SK-N-SH treated with all-trans-retinoic acid at 6 μM for 48 hours (cell line): ENCODE results near the gene SPSB2.
A peak's percentile ranks its signal among the peaks of the same experiment; 100 is the strongest.

Source experiments
- ATAC-seq: fragments of 200-7000 bp; cut with Tn5 transposase; 3 replicates; pipeline ENCODE4 v1.9.1; 2020; ENCODE audit warnings: mild to moderate bottlenecking, moderate library complexity
- ARNTL ChIP-seq: fragments of 450-650 bp; formaldehyde crosslinking; IDR thresholded peaks from 2 replicates; pipeline ENCODE4 v1.5.0; 2020; ENCODE audit warnings: low read depth, mild to moderate bottlenecking, moderate library complexity, borderline replicate concordance
- BACH2 ChIP-seq: fragments of 250-450 bp; sonication (Bioruptor Pico); IDR thresholded peaks from 2 replicates; pipeline ENCODE4 v1.9.0; 2021; ENCODE audit warnings: mild to moderate bottlenecking, borderline replicate concordance
- CREB5 ChIP-seq: fragments of 250-450 bp; sonication (Bioruptor Pico); IDR thresholded peaks from 2 replicates; pipeline ENCODE4 v1.5.1; 2020; ENCODE audit warnings: low read depth, mild to moderate bottlenecking, moderate library complexity
- CSDC2 ChIP-seq: fragments of 250-450 bp; sonication (Bioruptor Pico); IDR thresholded peaks from 2 replicates; pipeline ENCODE4 v1.5.0; 2020; ENCODE audit warnings: mild to moderate bottlenecking, moderate library complexity
- ESRRG ChIP-seq: fragments of 250-450 bp; sonication (Bioruptor Pico); IDR thresholded peaks from 2 replicates; pipeline ENCODE4 v1.6.1; 2021; ENCODE audit warnings: mild to moderate bottlenecking
- GLIS3 ChIP-seq: fragments of 250-450 bp; sonication (Bioruptor Pico); IDR thresholded peaks from 2 replicates; pipeline ENCODE4 v1.5.0; 2020; ENCODE audit warnings: mild to moderate bottlenecking, moderate library complexity
- ISL1 ChIP-seq: fragments of 250-450 bp; sonication (Bioruptor Pico); IDR thresholded peaks from 2 replicates; pipeline ENCODE4 v2.1.2; 2022; ENCODE audit warnings: mild to moderate bottlenecking, moderate library complexity
- OSR1 ChIP-seq: fragments of 250-450 bp; sonication (Bioruptor Pico); IDR thresholded peaks from 2 replicates; pipeline ENCODE4 v1.8.0; 2022; ENCODE audit warnings: moderate library complexity, mild to moderate bottlenecking, inconsistent platforms
- PPARA ChIP-seq: fragments of 250-450 bp; sonication (Bioruptor Pico); IDR thresholded peaks from 2 replicates; pipeline ENCODE4 v1.5.0; 2020; ENCODE audit warnings: mild to moderate bottlenecking, borderline replicate concordance
- RARB ChIP-seq: fragments of 250-450 bp; sonication (Bioruptor Pico); IDR thresholded peaks from 2 replicates; pipeline ENCODE4 v1.8.0; 2021; ENCODE audit warnings: mild to moderate bottlenecking, moderate library complexity
- SNAI2 ChIP-seq: fragments of 250-450 bp; sonication (Bioruptor Pico); IDR thresholded peaks from 2 replicates; pipeline ENCODE4 v1.5.0; 2020; ENCODE audit warnings: mild to moderate bottlenecking, moderate library complexity
- TCF4 ChIP-seq: fragments of 250-450 bp; sonication (Bioruptor Pico); IDR thresholded peaks from 2 replicates; pipeline ENCODE4 v1.8.0; 2021; ENCODE audit warnings: mild to moderate bottlenecking, moderate library complexity, borderline replicate concordance
- TOX ChIP-seq: fragments of 250-450 bp; sonication (Bioruptor Pico); IDR thresholded peaks from 2 replicates; pipeline ENCODE4 v1.8.0; 2021; ENCODE audit warnings: mild to moderate bottlenecking, moderate library complexity, borderline replicate concordance
- ZC3H10 ChIP-seq: fragments of 250-450 bp; sonication (Bioruptor Pico); IDR thresholded peaks from 2 replicates; pipeline ENCODE4 v1.5.1; 2021; ENCODE audit warnings: mild to moderate bottlenecking, moderate library complexity
- ZFP3 ChIP-seq: fragments of 250-450 bp; sonication (Bioruptor Pico); IDR thresholded peaks from 2 replicates; pipeline ENCODE4 v1.5.0; 2020; ENCODE audit warnings: mild to moderate bottlenecking, moderate library complexity
- ZFP30 ChIP-seq: fragments of 450-650 bp; formaldehyde crosslinking; IDR thresholded peaks from 2 replicates; pipeline ENCODE4 v1.5.0; 2022; ENCODE audit warnings: mild to moderate bottlenecking, moderate library complexity
- ZNF565 ChIP-seq: fragments of 450-650 bp; formaldehyde crosslinking; conservative IDR thresholded peaks from 2 replicates; pipeline ENCODE4 v1.5.0; 2020; ENCODE audit warnings: low read depth, mild to moderate bottlenecking, moderate library complexity
- ZNF70 ChIP-seq: fragments of 450-650 bp; formaldehyde crosslinking; IDR thresholded peaks from 2 replicates; pipeline ENCODE4 v1.5.0; 2020; ENCODE audit warnings: mild to moderate bottlenecking, moderate library complexity
- TF ChIP-seq, protein P1 (sequence below): fragments of 250-450 bp; sonication (Bioruptor Pico); IDR thresholded peaks from 2 replicates; pipeline ENCODE4 v1.5.0; 2020; ENCODE audit warnings: mild to moderate bottlenecking, moderate library complexity
- TF ChIP-seq, protein P2 (sequence below): fragments of 250-450 bp; sonication (Bioruptor Pico); IDR thresholded peaks from 2 replicates; pipeline ENCODE4 v1.8.0; 2020; ENCODE audit warnings: mild to moderate bottlenecking, moderate library complexity, borderline replicate concordance
- TF ChIP-seq, protein P3 (sequence below): fragments of 250-450 bp; sonication (Bioruptor Pico); IDR thresholded peaks from 2 replicates; pipeline ENCODE4 v1.5.1; 2021; ENCODE audit warnings: mild to moderate bottlenecking, moderate library complexity

The SPSB2 gene

GRCh38 chr12:6904280-6905276, 31.5 kb upstream of the SPSB2 start, which contains the start of gene LRRC23:
Gene LRRC23 (plus strand): TSS chr12:6904822. CDS start chr12:6905634, 812 bp downstream.
- TF ChIP-seq, protein P1, sequence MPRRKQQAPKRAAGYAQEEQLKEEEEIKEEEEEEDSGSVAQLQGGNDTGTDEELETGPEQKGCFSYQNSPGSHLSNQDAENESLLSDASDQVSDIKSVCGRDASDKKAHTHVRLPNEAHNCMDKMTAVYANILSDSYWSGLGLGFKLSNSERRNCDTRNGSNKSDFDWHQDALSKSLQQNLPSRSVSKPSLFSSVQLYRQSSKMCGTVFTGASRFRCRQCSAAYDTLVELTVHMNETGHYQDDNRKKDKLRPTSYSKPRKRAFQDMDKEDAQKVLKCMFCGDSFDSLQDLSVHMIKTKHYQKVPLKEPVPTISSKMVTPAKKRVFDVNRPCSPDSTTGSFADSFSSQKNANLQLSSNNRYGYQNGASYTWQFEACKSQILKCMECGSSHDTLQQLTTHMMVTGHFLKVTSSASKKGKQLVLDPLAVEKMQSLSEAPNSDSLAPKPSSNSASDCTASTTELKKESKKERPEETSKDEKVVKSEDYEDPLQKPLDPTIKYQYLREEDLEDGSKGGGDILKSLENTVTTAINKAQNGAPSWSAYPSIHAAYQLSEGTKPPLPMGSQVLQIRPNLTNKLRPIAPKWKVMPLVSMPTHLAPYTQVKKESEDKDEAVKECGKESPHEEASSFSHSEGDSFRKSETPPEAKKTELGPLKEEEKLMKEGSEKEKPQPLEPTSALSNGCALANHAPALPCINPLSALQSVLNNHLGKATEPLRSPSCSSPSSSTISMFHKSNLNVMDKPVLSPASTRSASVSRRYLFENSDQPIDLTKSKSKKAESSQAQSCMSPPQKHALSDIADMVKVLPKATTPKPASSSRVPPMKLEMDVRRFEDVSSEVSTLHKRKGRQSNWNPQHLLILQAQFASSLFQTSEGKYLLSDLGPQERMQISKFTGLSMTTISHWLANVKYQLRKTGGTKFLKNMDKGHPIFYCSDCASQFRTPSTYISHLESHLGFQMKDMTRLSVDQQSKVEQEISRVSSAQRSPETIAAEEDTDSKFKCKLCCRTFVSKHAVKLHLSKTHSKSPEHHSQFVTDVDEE (CRISPR knock-in tag) = no peak
- TF ChIP-seq BACH2 (no peak), GLIS3 (CRISPR knock-in tag) (no peak), ZNF565 (CRISPR knock-in tag) (no peak), TCF4 (CRISPR knock-in tag) (no peak), ESRRG (CRISPR knock-in tag) (no peak), ZC3H10 (no peak), ISL1 (no peak), TOX (CRISPR knock-in tag) (no peak), CSDC2 (CRISPR knock-in tag) (no peak), OSR1 (no peak), ZFP30 (CRISPR knock-in tag) (no peak), ZNF70 (CRISPR knock-in tag) (no peak), RARB (CRISPR knock-in tag) (no peak), PPARA (CRISPR knock-in tag) (no peak), ZFP3 (CRISPR knock-in tag) (no peak), SNAI2 (no peak), ARNTL (CRISPR knock-in tag) (no peak), CREB5 (CRISPR knock-in tag) (no peak)
- TF ChIP-seq, protein P2, sequence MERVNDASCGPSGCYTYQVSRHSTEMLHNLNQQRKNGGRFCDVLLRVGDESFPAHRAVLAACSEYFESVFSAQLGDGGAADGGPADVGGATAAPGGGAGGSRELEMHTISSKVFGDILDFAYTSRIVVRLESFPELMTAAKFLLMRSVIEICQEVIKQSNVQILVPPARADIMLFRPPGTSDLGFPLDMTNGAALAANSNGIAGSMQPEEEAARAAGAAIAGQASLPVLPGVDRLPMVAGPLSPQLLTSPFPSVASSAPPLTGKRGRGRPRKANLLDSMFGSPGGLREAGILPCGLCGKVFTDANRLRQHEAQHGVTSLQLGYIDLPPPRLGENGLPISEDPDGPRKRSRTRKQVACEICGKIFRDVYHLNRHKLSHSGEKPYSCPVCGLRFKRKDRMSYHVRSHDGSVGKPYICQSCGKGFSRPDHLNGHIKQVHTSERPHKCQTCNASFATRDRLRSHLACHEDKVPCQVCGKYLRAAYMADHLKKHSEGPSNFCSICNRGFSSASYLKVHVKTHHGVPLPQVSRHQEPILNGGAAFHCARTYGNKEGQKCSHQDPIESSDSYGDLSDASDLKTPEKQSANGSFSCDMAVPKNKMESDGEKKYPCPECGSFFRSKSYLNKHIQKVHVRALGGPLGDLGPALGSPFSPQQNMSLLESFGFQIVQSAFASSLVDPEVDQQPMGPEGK = no peak
- ATAC-seq = peak; percentile 97

- TF ChIP-seq SNAI2 (no peak), ARNTL (CRISPR knock-in tag) (no peak), ZC3H10 (no peak), ZNF70 (CRISPR knock-in tag) (no peak), PPARA (CRISPR knock-in tag) (no peak), CSDC2 (CRISPR knock-in tag) (no peak), TCF4 (CRISPR knock-in tag) (no peak), BACH2 (no peak), OSR1 (no peak), ZFP30 (CRISPR knock-in tag) (no peak), ESRRG (CRISPR knock-in tag) (no peak), CREB5 (CRISPR knock-in tag) (no peak), RARB (CRISPR knock-in tag) (no peak), TOX (CRISPR knock-in tag) (no peak)
- TF ChIP-seq, protein P3, sequence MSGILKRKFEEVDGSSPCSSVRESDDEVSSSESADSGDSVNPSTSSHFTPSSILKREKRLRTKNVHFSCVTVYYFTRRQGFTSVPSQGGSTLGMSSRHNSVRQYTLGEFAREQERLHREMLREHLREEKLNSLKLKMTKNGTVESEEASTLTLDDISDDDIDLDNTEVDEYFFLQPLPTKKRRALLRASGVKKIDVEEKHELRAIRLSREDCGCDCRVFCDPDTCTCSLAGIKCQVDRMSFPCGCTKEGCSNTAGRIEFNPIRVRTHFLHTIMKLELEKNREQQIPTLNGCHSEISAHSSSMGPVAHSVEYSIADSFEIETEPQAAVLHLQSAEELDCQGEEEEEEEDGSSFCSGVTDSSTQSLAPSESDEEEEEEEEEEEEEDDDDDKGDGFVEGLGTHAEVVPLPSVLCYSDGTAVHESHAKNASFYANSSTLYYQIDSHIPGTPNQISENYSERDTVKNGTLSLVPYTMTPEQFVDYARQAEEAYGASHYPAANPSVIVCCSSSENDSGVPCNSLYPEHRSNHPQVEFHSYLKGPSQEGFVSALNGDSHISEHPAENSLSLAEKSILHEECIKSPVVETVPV (CRISPR knock-in tag) = no peak
- TF ChIP-seq, protein P1 (CRISPR knock-in tag) = no peak
- TF ChIP-seq, all 23 proteins: peak for 0
- no peak for ATAC-seq
Observed at GRCh38 chr12:6903722-6904121, 30.6 kb upstream of the SPSB2 start.
